ENCODE results near the gene FOSB. TPM values are rescaled to one million over a fixed set of nuclear protein-coding genes. Genes with fewer than 3 reads are reported as not detected.

FOSB gene
- total RNA-seq, 1 experiment from 2014 or later: 1.7 TPM

DNA sequence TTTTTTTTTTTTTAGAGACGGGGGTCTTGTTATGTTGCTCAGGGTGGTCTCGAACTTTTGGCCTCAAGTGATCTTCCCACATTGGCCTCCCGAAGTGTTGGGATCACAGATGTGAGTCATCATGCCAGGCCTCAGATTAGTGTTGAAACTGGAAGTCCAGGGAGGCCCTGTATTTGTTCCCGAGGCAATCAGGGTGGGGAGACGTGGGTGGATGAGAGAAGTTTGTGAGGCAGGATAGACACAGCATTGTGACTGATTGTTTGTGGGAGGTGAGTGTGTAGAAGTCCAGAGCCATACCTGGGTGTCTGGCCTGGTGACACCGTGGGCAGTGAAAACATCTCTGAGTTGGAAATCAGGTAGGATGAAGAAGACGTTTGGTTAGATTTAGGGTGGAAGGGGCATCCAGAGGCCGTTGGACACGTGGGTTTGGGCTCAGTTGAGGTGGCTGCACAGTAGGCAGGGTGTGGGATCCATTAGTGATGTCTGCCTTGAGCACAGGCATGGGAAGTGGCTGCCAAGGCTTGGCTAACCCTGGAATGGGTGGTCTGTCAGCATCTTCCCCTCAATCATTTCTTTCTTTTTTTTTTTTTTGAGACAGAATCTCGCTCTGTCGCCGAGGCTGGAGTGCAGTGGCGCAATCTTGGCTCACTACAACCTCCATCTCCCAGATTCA is 16.6 kb downstream of the FOSB start:
- Mint-ChIP-seq H3K27ac (peak overlapping the region in 1 of 3 experiments; percentile 49; a peak in 3 of 7 replicates), H3K4me3 (peak overlapping the region in 1 of 2 experiments; percentile 38; a peak in 2 of 5 replicates), H3K4me1 (peaks cover 5 to 8% of the 10 kb centered on the region in 2 experiments), H3K9me3 (peaks cover 0 to 2% of the 10 kb centered on the region in 2 experiments; a peak in 1 of 5 replicates), H3K27me3 (ENCODE audit: low read depth) (peaks cover 3% of the 10 kb centered on the region; the same call in 1 of the 2 replicates), H3K36me3 (ENCODE audit: insufficient read depth in 1 of 3, low read depth in 3 of 3) (peaks cover 0 to 13% (median 4%) of the 10 kb centered on the region in 3 experiments; a peak in 4 of 7 replicates)
- H2BK120ac ChIP-seq (ENCODE audit: low read depth, low read length, poor library complexity, severe bottlenecking): no peak overlapping the region
- H3K4me1 ChIP-seq (ENCODE audit: insufficient read depth, low read length): no peaks in the 10 kb centered on the region; the same call in 1 of the 2 replicates
- no CpG with 5 or more reads among the region's 13 CpGs for WGBS (ENCODE audit: extremely low coverage, insufficient read length, low lambda C conversion rate)
- H2BK5ac ChIP-seq (ENCODE audit: insufficient read length, low read length): no peak overlapping the region
- no peak overlapping the region for H3K4ac ChIP-seq (ENCODE audit: low read depth, low read length)
- H3T11ph ChIP-seq (ENCODE audit: low read length): no peak overlapping the region
- no peak for DNase-seq
- no peak overlapping the region for H3K14ac ChIP-seq (ENCODE audit: insufficient read depth, low read length)
- no peak overlapping the region for H4K8ac ChIP-seq (replicated peaks; ENCODE audit: insufficient read length, low read depth, low read length)
- H3K9me3 ChIP-seq (ENCODE audit: control insufficient read depth, low read depth, low read length): no peaks in the 10 kb centered on the region
- H4K91ac ChIP-seq (ENCODE audit: insufficient read length, low read depth, low read length): no peak overlapping the region
- H2BK12ac ChIP-seq (ENCODE audit: insufficient read length, low read depth, low read length): no peak overlapping the region
- no peaks in the 10 kb centered on the region for H3K27me3 ChIP-seq (ENCODE audit: insufficient read depth, low read length)
- H3K23ac ChIP-seq (ENCODE audit: insufficient read length, low read depth, low read length): no peak overlapping the region
- H4K20me1 ChIP-seq (ENCODE audit: control insufficient read depth, insufficient read depth, insufficient read length): no peaks in the 10 kb centered on the region
- no peak overlapping the region for H3K4me2 ChIP-seq (ENCODE audit: insufficient read depth, insufficient read length, low read length)
- H2AK5ac ChIP-seq (ENCODE audit: insufficient read length, low read length): no peak overlapping the region
- no peak for TF ChIP-seq CTCF (conservative IDR thresholded peaks at IDR 0.05)
- H2AFZ ChIP-seq (ENCODE audit: low read length): no peak overlapping the region
- H4K5ac ChIP-seq (ENCODE audit: insufficient read length, low read depth, low read length): no peak overlapping the region
- H2BK15ac ChIP-seq (ENCODE audit: low read depth, low read length): no peak overlapping the region
- no peaks in the 10 kb centered on the region for H3K79me2 ChIP-seq (ENCODE audit: insufficient read depth, low read length)
- no peak overlapping the region for H3K18ac ChIP-seq (ENCODE audit: insufficient read length, low read depth, low read length)
- H3K27ac ChIP-seq (ENCODE audit: insufficient read length, low read depth, low read length): no peak overlapping the region
- no peak overlapping the region for H3K56ac ChIP-seq (ENCODE audit: insufficient read length, low read depth, low read length)
- H3K23me2 ChIP-seq (ENCODE audit: insufficient read length, low read depth, low read length, poor library complexity, severe bottlenecking): peaks cover 3% of the 10 kb centered on the region
- H2BK20ac ChIP-seq (ENCODE audit: low read depth, low read length, poor library complexity, severe bottlenecking): no peak overlapping the region
- H3K9ac ChIP-seq (ENCODE audit: extremely low read depth, insufficient read length, low read length): no peak overlapping the region
- no peaks in the 10 kb centered on the region for H3K79me1 ChIP-seq (ENCODE audit: insufficient read depth, low read depth, low read length, poor library complexity, severe bottlenecking)

Data from H9 (cell line).